OCI-LY3 (cell line): Measurements from ENCODE around the gene DIP2C.
"Not testable (repeated sequence)": the region's sequence is repeated elsewhere in the genome, so short reads cannot be mapped to it uniquely, and the experiment has no call there.

ENCODE experiments used
- H2AFZ ChIP-seq: fragments of 200-600, 300-600 bp; shearing (Covaris generic); 2 replicates; pipeline ENCODE4 v1.6.0; 2014; ENCODE audit warnings: antibody characterized with exemption, low read depth, low read length
- H3K27ac ChIP-seq: fragments of 200-600, 300-600 bp; sonication (generic); 2 replicates; pipeline ENCODE4 v1.5.1; 2014; ENCODE audit warnings: mild to moderate bottlenecking, low read length, moderate library complexity, mixed read lengths
- H3K27me3 ChIP-seq: fragments of 200-600, 300-600 bp; sonication (generic); 2 replicates; pipeline ENCODE4 v1.6.1; 2014; ENCODE audit warnings: low read depth, low read length, mixed read lengths
- H3K36me3 ChIP-seq: fragments of 200-600, 300-600 bp; sonication (generic); replicated peaks from 2 replicates; pipeline ENCODE3; 2014; ENCODE audit warnings: low read depth, low read length, mixed read lengths
- H3K4me1 ChIP-seq: fragments of 300-600, 200-600 bp; sonication (generic); 2 replicates; pipeline ENCODE4 v1.6.1; 2014; ENCODE audit warnings: low read length, mixed read lengths
- H3K4me2 ChIP-seq: fragments of 200-600, 300-600 bp; sonication (generic); 2 replicates; pipeline ENCODE4 v1.6.1; 2014; ENCODE audit warnings: low read length, mixed read lengths
- H3K4me3 ChIP-seq: fragments of 300-600, 200-600 bp; sonication (generic); 2 replicates; pipeline ENCODE4 v1.5.1; 2014; ENCODE audit warnings: antibody characterized with exemption, mild to moderate bottlenecking, low read length, moderate library complexity
- H3K79me2 ChIP-seq: fragments of 300-600, 200-600 bp; shearing (Covaris generic); 2 replicates; pipeline ENCODE4 v1.6.1; 2014; ENCODE audit warnings: mild to moderate bottlenecking, low read length, mixed read lengths
- H3K9ac ChIP-seq: fragments of 300-600, 200-600 bp; shearing (Covaris generic); 2 replicates; pipeline ENCODE4 v1.6.0; 2014; ENCODE audit warnings: mild to moderate bottlenecking, low read length, moderate library complexity
- H3K9me3 ChIP-seq: fragments of 200-600, 300-600 bp; shearing (Covaris generic); 2 replicates; pipeline ENCODE4 v1.6.1; 2014; ENCODE audit warnings: low read length, mixed read lengths; ENCODE audit not compliant: insufficient read depth
- H4K20me1 ChIP-seq: fragments of 200-600, 300-600 bp; sonication (generic); 2 replicates; pipeline ENCODE4 v1.6.1; 2016; ENCODE audit warnings: low read length, mixed read lengths; ENCODE audit not compliant: insufficient read depth
- EZH2phosphoT487 ChIP-seq: fragments of 200-600 bp; shearing (Covaris generic); IDR thresholded peaks from 2 replicates; pipeline ENCODE4 v1.6.1; 2018; ENCODE audit warnings: antibody characterized with exemption, mixed run types, low read depth
- TF ChIP-seq, protein P1 (sequence below): fragments of 200-600, 300-600 bp; sonication (generic); IDR thresholded peaks from 2 replicates; pipeline ENCODE4 v1.5.1; 2014; ENCODE audit warnings: antibody characterized with exemption, low read length, low read depth

Gene DIP2C

DNA sequence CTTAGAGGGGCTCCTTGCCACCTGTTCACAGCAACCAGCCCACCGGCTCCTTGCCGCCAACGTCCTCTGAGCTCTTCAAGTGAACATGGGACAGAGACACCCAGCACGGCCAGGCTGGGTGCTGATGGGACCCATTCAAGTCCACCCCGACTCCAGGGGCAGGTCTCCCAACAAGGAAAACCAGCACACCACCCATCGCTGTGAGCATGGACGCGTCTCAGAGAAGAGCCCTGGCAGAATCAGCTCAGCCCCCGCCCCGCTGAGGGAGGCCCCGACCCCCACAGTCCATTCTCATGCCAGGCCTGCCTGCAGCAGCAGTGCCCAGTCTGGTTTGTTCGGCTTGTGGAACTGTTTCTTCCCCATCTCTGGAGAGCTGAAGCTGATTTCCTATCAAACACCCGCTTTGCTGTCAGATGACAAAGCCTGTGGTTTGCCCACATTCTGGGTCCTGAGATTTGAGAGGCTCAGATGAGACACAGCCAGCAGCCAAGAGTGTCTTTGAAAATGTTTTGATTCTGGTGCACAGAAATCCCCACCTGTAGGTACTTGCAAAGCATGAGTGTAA is 337.6 kb downstream of the DIP2C start:
- H3K4me2 ChIP-seq: no peak overlapping the region
- no peaks in the 10 kb centered on the region for H3K4me1 ChIP-seq
- H3K27me3 ChIP-seq: no peaks in the 10 kb centered on the region
- H3K4me3 ChIP-seq: no peak overlapping the region
- no peak overlapping the region for H3K27ac ChIP-seq
- H3K36me3 ChIP-seq: no peaks in the 10 kb centered on the region
- no peak overlapping the region for H3K9ac ChIP-seq
- no peak overlapping the region for H2AFZ ChIP-seq
- no peaks in the 10 kb centered on the region for H3K9me3 ChIP-seq
- no peak for TF ChIP-seq EZH2phosphoT487
- TF ChIP-seq, protein P1, sequence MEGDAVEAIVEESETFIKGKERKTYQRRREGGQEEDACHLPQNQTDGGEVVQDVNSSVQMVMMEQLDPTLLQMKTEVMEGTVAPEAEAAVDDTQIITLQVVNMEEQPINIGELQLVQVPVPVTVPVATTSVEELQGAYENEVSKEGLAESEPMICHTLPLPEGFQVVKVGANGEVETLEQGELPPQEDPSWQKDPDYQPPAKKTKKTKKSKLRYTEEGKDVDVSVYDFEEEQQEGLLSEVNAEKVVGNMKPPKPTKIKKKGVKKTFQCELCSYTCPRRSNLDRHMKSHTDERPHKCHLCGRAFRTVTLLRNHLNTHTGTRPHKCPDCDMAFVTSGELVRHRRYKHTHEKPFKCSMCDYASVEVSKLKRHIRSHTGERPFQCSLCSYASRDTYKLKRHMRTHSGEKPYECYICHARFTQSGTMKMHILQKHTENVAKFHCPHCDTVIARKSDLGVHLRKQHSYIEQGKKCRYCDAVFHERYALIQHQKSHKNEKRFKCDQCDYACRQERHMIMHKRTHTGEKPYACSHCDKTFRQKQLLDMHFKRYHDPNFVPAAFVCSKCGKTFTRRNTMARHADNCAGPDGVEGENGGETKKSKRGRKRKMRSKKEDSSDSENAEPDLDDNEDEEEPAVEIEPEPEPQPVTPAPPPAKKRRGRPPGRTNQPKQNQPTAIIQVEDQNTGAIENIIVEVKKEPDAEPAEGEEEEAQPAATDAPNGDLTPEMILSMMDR: no peak
- no peaks in the 10 kb centered on the region for H3K79me2 ChIP-seq
- H4K20me1 ChIP-seq: no peaks in the 10 kb centered on the region

GRCh38 chr10:350981-351501 is 338.4 kb downstream of the DIP2C start:
- TF ChIP-seq, protein P1: no peak
- TF ChIP-seq EZH2phosphoT487: no peak
- no peaks in the 10 kb centered on the region for H4K20me1 ChIP-seq
- H3K79me2 ChIP-seq: no peaks in the 10 kb centered on the region
- H2AFZ ChIP-seq: no peak overlapping the region
- no peak overlapping the region for H3K4me2 ChIP-seq
- no peak overlapping the region for H3K27ac ChIP-seq
- H3K27me3 ChIP-seq: no peaks in the 10 kb centered on the region
- H3K9ac ChIP-seq: no peak overlapping the region
- no peaks in the 10 kb centered on the region for H3K36me3 ChIP-seq
- no peaks in the 10 kb centered on the region for H3K4me1 ChIP-seq
- H3K9me3 ChIP-seq: no peaks in the 10 kb centered on the region
- no peak overlapping the region for H3K4me3 ChIP-seq

- no peak overlapping the region for H3K4me3 ChIP-seq
- TF ChIP-seq, protein P1: no peak
- no peak for TF ChIP-seq EZH2phosphoT487
- H3K27ac ChIP-seq: no peak overlapping the region
- H3K79me2 ChIP-seq: no peaks in the 10 kb centered on the region
- no peaks in the 10 kb centered on the region for H3K27me3 ChIP-seq
- no peak overlapping the region for H3K9ac ChIP-seq
- no peaks in the 10 kb centered on the region for H3K4me1 ChIP-seq
- no peaks in the 10 kb centered on the region for H4K20me1 ChIP-seq
- no peak overlapping the region for H3K4me2 ChIP-seq
- no peak overlapping the region for H2AFZ ChIP-seq
- no peaks in the 10 kb centered on the region for H3K9me3 ChIP-seq
- H3K36me3 ChIP-seq: no peaks in the 10 kb centered on the region
These were observed 340.4 kb downstream of the DIP2C start for GRCh38 chr10:349081-349480.

- H3K27ac ChIP-seq: no peak overlapping the region
- H3K9ac ChIP-seq: no peak overlapping the region
- no peaks in the 10 kb centered on the region for H3K4me1 ChIP-seq
- no peaks in the 10 kb centered on the region for H3K36me3 ChIP-seq
- no peaks in the 10 kb centered on the region for H3K79me2 ChIP-seq
- no peak overlapping the region for H2AFZ ChIP-seq
- no peaks in the 10 kb centered on the region for H3K27me3 ChIP-seq
- no peak overlapping the region for H3K4me2 ChIP-seq
- no peak overlapping the region for H3K4me3 ChIP-seq
- H3K9me3 ChIP-seq: no peaks in the 10 kb centered on the region
- H4K20me1 ChIP-seq: no peaks in the 10 kb centered on the region
- no peak for TF ChIP-seq EZH2phosphoT487
- TF ChIP-seq, protein P1: no peak
These were observed 341.0 kb downstream of the DIP2C start for GRCh38 chr10:348456-348855.

- not testable (repeated sequence) for H3K79me2 ChIP-seq
These were observed 341.7 kb downstream of the DIP2C start for GRCh38 chr10:347774-348173.

GRCh38 chr10:347190-347589 is 342.3 kb downstream of the DIP2C start:
- H3K79me2 ChIP-seq, H4K20me1 ChIP-seq, H3K4me1 ChIP-seq, H2AFZ ChIP-seq, H3K4me2 ChIP-seq, H3K36me3 ChIP-seq, H3K9ac ChIP-seq, H3K4me3 ChIP-seq, H3K27me3 ChIP-seq, H3K27ac ChIP-seq, H3K9me3 ChIP-seq: not testable (repeated sequence)

More at GRCh38 chr10:347774-348173, 341.7 kb downstream of the DIP2C start:
- H3K4me2 ChIP-seq, H3K4me3 ChIP-seq, H3K9me3 ChIP-seq, H3K9ac ChIP-seq, H3K4me1 ChIP-seq, H3K36me3 ChIP-seq, H3K27ac ChIP-seq, H3K27me3 ChIP-seq, H4K20me1 ChIP-seq, H2AFZ ChIP-seq: not testable (repeated sequence)
